GM19468 (cell line): ENCODE results near the gene RUNX1.
A peak's percentile ranks its signal among the peaks of the same experiment; 100 is the strongest.

ENCODE experiments used
- ATAC-seq: cut with Tn5 transposase; IDR thresholded peaks from one replicate; pipeline ENCODE4 v1.9.1; 2021; ENCODE audit warnings: mild to moderate bottlenecking, moderate library complexity, moderate number of reproducible peaks; ENCODE audit not compliant: unreplicated experiment; ENCODE audit errors: extremely low read depth

Gene RUNX1

DNA sequence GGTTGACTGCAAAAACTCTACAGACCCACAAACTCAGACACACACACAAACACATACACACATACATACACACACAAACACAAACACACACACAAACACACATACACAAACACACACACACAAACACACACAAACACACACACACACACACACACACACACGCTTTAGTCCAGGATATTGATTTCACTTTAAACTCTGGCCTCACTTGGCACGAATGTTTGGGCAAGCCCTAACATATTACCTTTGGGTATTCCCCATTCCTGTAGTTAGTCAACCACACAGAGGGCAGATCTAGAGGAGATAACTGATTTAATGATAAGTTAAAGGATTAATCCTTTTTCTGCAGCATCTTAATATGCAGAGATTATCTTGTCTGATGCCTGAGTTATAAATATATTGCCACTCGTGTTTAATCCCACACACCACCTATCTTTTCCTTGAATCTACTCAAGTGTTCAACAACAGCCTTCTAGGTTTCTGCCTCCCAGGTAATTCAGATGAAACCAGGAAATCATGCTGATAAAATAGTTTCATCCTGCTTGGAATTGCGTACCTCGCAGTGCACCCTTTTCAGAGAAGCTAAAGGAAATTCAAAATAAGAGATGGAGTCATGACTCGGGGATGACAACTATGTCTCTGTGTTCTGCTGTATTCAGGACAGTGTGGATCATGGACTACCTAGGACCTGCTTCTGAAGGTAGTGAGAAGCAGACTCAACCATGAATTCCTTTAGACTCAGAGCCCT, 14.5 kb upstream of the RUNX1 start:
- ATAC-seq = no peak

DNA sequence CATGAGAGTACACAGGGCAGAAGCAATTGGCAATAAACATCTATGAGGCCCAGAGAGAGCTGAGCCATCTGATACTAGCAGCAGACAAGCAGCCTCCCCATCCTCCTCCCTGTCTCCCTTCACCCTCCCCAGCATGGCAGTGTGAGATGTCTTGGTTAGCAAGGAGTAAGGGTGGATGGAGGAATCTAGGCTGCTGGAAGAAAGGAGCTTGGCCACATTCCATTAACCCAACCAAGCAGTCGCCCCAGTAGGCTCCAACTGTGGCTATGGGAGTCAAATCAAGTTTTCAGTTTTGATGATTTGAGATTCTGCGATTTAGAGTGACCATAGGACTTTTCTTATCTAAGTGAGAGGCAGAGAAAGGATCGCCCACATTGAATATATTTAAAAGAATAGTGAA, 12.9 kb upstream of the RUNX1 start:
- ATAC-seq = no peak

DNA sequence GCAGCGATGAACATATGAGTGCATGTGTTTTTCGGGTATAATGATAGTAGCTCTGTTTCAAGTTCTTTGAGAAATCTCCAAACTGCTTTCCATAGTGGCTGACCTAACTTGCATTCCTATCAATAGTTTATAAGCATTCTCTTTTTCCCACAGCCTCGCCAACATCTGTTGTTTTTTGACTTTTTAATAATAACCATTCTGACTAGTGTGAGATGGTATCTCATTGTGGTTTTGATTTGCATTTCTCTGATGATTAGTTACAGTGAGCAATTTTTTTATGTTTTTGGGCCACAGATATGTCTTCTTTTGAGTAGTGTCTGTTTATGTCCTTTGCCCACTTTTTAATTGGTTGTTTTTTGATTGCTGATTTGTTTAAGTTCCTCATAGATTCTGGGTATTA, 10.6 kb upstream of the RUNX1 start:
- no peak for ATAC-seq

DNA sequence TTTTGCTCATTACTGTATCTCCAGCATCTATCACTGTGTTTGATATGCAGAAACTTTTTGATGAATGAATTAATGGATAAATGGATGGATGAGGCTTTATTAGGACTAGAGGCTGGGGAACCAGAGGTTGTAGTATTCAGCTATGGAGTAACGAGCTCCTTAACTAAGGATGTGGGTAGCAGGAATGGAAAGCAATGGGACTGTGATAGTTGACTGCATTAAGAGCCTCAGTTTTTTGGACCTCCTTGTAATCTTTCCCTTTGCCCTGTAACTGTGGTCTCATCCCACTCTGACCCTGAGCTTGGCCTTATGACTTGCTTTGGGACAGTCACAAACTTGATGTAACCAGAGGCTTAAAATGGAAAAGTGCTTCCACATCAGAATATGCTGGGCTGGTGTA, 9.0 kb upstream of the RUNX1 start:
- no peak for ATAC-seq

DNA sequence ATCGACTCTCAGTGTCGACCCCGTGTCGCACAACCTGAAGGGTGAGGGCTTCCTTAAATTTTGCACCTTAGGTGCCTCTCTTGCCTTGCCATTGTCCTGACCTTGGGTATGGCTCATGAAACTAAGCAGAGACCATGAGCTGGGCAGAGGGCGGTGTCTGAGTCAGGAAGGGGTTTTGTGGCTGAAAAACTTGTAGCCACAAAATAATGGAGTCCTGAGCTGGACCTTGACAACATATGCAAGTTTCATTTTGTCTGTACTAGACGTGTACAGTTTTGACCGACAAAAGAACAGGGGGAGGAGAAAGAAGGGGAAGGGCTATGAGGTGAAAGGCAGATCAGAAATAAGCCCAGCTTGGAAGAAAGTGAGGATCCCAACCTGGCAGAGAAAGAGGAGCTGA, 8.3 kb upstream of the RUNX1 start:
- ATAC-seq = peak; percentile 59

DNA sequence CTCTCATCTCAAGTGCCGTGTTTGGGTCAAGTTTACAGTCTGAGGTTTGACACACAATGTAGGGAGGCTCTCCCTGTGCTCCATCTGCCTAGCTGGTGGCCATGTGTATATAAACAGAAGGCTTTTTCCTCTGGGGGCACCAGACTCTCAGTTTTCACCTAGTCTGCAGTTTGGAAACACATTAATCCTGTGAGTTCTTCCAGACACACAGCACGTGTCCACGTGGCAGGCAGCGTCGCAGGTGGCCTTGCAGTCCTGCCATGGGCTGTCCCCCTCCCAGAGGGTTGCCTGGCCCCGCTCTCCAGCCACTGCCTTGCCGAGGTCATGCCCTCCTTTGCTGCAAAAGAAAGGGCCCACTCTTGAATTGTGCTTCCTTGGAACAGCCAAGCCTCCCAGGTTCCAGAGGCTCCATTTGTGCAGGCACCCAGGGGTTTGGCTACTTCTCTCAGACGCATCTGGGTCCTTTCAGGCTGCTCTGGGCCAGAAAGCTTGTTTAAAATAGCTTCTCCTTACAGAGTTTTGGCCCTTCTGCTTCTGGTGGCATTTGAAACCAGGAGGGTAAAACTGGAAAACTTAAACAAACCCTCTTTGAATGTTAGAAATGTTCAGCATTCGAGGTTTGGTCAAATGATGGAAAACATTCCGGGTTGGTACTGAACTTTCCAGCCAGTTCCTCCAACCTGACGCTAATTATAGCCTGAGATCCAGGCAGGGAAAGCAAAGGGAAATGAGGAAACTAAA, 4.4 kb upstream of the RUNX1 start:
- ATAC-seq = no peak

DNA sequence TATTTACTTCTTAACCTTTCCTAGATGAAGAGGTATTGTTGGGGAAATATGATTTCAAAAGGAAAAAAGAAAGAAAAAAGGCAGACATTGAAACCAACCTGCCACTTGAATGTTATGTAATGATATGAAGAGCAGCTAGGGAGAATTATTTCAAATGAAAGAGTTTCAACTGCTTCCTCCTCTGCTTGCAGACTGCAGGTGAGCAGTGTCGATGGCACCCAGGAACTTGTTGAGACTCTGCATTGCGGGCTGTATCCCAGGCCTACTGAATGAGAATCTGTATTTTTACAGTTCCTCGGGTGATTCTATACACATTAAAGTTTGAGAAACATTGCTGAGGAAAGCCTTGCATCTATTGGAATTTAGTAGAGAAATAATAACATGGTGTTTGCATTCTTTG, 3.7 kb upstream of the RUNX1 start:
- no peak for ATAC-seq

DNA sequence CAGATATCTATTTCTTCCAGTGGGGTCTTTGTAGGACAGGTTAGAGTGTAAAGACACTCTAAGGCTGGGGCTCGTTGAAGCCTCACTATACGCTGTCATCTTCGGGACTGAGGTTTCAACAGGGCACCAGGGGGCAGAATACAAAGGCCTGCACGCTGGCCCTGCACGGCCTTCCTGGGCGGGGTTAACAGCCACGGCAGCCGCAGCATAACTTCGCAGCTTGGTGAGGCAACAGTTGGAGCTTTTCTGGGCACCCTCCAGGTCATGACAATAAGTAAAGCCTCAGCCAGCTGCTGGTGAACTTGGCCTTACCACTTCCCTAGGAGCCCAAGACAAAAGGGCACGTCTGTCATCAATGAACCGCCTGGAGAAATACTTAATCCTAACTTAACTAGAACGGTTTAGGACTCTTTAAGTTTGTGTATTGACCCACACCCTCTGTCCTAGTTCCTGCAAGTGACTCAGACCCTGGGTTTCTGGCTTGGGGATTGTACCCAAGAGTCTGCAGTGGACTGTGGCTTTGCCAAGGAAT, 2.3 kb upstream of the RUNX1 start:
- ATAC-seq = no peak

DNA sequence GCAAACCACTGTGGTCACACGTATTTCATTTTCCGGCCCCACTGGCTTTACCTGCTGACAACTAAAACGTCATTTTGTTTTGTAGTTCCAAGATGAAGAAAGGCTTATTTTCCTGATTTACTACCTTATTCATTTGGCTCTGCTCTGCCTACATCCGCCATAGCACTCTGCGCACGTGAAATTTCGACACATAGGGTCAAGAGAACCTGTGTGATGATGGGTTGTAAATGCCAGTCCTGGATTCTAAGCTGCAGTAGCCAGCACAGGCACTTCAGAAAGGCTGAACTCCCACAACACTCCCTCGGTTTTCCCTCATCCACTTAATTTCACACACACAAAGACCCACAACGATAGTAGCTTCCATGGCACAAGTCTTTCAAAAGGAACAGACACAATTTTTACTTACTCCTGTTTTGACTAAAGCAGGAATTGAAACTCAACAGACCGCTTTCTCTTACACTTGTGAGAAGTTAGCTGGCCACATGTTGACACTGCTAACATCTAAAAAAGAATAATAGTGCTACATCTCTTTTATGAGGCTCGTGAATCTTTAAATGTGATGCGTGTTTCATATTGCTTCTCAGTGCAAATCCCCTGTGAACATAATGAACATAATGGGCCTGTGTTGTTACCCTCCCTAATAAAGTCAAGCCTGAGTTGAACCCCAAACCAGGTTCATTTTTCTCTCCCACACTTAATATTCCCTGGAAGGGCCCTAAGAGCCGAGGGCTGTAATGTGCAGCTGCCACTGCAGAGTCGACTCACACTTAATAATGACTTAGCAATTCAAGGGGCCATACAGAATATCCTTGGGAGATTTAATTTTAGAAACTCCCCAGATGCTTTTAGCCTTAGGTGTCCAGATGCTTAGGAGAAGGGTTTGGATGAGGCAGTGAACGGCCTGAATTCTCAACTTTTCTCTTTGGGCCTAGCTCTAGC, 1.5 kb upstream of the RUNX1 start:
- no peak for ATAC-seq

DNA sequence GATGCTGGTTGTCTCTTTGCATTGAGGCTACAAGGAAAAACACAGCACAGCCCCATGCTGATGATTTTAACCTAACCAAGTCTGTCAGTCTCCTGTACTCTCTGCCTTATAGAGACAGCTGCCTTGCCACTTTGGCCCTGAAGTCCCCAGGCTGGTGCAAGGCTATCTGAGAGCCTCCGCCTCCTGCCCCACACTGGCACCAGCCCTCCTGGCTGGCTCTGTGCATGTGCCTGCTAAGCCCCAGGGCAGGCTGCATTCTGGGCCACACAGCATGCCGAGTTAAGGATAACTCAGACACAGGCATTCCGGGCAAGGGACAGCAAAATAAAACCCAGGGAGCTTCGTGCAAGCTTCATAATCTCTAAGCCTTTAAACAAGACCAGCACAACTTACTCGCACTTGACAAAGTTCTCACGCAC, 910 bp downstream of the RUNX1 start:
- ATAC-seq = no peak

DNA sequence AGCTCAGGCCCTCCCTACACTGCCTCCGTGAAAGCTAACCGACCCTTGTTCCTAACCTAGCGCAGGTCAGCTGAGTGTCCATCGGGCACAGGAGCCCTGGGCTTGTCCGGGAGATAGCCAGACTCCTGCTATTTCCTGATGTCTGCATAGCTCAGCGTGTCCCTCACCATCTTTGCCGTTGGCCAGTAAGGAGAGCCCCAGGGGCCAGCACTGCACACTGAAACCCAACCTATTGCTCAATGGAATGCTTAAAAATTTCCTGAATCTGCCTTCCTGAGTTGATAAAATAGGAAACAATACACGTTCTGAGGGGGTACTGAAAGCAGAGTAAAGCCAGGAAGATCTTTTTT, 2.2 kb downstream of the RUNX1 start:
- ATAC-seq = no peak

DNA sequence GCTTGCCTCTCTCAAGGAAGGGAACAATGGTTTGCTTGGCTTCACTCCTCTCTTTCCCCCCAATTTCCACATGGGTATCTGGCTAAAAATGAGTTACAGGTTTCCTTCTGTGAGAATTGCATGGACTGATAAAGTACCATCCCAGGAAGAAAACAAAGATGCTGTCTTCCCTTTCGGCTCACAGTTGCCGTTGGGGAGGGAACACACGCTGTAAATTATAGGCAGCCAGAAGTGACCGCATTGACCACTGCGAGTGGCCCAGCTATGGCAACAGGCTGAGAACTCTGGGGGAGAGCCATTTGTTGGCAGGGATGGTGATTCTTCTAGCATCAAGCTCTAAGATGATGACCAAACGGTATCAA, 2.9 kb downstream of the RUNX1 start:
- ATAC-seq = no peak

DNA sequence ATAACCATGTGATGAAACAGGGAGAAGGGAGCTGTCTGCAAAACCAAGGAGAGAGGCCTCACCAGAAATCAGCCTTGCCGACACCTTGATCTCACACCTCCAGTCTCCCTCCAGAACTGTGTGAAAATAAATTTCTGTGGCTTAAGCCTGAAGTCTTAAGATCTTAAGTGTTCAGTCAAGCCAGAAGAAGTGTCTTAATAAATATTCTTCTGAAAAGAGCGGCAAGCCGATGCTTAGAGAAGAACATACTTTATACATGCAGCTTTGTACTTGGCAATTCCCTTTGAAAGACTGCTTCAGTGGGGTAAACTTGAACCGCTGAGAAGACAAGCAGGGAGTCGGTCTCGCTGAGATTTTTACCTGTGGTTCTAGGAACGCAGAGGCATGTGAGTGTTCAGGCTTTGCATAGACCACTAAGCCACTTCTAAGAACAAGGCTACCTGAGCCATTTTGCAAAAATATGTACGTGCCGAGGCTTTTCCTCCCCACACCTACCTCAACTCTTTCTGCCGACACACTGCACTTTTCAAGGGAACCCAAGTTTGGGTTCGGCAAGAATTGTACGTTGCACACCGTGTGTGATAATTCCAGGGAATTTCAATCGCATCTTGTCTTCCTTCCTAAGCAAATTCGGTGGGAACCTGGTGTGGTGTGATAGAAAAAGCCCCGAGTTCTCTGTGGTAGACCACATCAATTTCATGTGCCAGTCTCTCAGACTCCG, 3.4 kb downstream of the RUNX1 start:
- ATAC-seq = no peak

DNA sequence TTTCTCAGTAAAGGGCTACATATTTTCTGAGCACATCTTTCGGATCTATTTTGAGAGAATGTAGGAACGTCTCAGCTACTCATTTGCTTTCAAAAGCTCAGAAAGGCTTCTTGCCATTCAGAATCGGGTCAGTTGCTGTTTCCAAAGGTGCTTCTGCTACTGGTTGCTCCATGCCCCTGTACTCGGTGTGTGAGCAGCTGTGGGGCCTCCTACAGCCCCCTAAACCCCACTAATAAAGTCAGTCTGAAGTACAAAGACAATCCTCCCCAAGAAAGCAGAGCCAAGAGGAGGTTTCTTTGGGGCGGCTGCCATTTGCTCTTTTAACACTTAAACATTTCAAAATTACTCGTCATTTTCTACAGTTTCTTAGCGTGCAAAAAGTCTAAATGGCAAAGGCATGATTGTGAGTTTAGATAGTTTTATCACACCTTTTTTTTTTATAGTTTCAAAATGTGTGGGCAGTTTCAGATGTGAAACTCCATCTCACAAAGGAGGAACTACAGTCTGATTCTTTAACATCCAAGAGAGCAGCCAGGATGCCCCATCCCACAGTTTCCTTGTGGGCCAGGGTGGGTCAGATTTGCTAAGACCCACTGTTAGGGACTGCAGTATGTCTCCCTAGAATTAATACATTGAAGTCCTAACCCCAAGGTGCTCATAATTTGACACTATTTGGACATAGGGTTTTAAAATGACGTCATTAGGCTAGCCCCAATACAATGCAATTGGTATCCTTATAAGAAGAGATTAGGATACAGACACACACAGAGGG, 4.1 kb downstream of the RUNX1 start:
- no peak for ATAC-seq

DNA sequence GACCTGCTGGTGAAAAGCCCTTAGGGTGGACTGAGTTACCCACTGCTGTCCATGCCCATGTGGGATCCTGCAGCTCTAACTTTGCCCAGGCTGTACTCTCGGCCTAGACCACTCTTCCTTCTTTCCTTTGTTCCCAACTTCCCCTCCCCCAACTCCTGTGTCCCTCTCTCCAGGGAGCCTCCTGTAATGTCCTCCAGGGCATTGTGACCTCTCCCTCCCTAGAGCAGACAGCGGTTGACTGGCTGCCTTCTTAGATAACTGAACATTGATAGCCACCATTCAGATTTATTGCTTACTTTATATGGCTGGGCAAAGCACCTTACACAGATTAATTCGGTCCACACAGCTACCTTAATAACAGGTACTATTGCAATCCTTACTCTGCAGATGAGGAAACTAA, 5.0 kb downstream of the RUNX1 start:
- no peak for ATAC-seq

DNA sequence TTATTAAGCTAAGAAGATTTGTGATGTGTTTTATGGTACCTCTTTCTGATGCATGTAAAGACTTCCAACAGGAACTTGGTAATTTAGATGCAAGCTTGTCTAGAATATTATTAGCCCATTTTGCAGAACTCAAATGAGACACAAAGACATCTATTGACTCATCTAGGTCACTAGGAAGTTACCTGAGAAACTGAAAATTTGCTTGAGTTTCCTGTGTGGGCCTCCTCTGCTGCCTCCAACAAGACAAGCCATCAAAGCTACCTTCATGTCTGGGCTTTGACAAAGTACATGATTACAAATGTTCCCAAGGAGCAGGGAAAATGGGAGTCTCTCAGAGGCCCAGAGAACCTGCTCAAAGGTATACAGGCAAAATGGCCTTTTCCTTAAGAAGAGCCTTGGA, 5.6 kb downstream of the RUNX1 start:
- ATAC-seq = no peak

DNA sequence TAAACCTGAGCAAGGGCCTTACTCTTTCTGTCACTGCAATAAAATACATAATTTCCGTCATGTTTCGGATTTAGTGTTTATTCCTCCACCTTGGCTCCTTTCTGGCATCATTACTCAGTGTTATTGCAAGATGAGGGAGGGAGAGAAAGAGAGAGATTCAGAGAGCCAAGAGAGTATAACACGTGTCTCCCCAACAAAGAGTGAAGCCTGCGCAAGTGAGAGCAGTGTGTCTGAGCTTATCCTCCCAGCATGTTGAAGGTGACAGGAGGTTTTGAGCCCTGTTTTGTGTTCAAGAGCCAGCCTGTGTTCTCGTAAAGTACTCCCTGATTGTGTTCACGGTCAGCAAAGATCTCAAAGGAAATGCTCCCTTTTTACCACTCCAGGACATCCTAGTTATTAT, 6.3 kb downstream of the RUNX1 start:
- ATAC-seq = no peak

DNA sequence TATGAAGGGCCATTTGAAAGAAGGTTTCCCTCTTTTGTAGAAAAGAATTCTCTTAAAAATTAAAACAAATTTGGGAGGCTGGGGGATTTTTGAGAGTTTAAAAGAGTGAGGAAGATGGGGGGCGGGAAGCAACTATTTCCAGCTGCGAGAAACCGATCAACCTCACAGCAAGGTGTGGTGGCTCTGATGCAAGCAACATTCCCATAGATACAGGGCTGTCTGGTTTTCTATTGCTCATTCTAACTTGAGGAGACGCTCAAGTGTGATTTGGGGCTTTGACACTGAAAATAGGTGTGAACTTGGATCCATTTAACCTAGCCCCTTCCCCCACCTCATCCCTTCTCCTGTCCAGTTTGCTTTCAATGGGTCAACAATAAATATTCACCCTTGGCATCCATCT, 7.2 kb downstream of the RUNX1 start:
- ATAC-seq = no peak

DNA sequence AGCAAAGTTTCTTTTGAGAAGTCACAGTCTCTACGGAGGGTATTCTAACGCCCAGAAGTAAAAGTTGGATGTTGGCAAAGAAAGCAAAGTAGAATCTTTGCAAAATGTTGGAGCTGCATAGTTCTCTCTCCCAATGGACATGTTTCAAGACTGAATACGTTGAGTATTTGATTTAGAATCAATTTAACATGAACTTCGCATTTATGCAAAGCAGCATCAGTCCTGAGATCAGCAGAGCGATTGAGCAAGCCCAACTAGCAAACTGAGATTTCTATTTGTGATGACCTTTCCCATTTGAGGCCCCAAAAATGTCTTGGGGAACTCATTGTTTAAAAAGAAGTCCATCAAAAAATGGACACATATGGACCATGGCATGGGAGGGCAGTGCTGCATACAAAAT, 8.0 kb downstream of the RUNX1 start:
- ATAC-seq = no peak
